ENCODE measurements around the gene MAGI1.

The MAGI1 gene

GRCh38 chr3:65483480-65483879 lies 555.2 kb downstream of the MAGI1 start:
- Histone ChIP-seq H3K27me3 (ENCODE audit: insufficient read depth, low read length, poor library complexity, severe bottlenecking) (no peaks in the 10 kb centered on the region), H3F3A (ENCODE audit: low read depth) (no peaks in the 10 kb centered on the region), H4K20me1 (ENCODE audit: insufficient read depth, low read length, poor library complexity, severe bottlenecking) (no peaks in the 10 kb centered on the region), H3K79me2 (ENCODE audit: insufficient read depth, low read length) (no peaks in the 10 kb centered on the region), H3K4me3 (ENCODE audit: low read length, poor library complexity, severe bottlenecking) (no peak overlapping the region), H2AFZ (ENCODE audit: low read length) (no peak overlapping the region), H3K9ac (ENCODE audit: low read depth, low read length, poor library complexity, severe bottlenecking) (no peak overlapping the region), H3K36me3 (ENCODE audit: insufficient read depth, low read length) (no peaks in the 10 kb centered on the region), H3K4me1 (ENCODE audit: insufficient read depth, low read length, poor library complexity, severe bottlenecking) (peaks cover 56% of the 10 kb centered on the region), H3K9me3 (ENCODE audit: insufficient read depth, low read depth, low read length) (no peaks in the 10 kb centered on the region), H3K9me2 (replicated peaks; ENCODE audit: low read depth, low read length) (no peaks in the 10 kb centered on the region), H3K4me2 (ENCODE audit: low read depth, low read length, poor library complexity, severe bottlenecking) (no peak overlapping the region)
- TF ChIP-seq EZH2phosphoT487 (IDR thresholded peaks at IDR 0.05; ENCODE audit: borderline replicate concordance): no peak
- no peak for TF ChIP-seq CTCF (conservative IDR thresholded peaks at IDR 0.05; ENCODE audit: low read length)

- Histone ChIP-seq H3K9me3 (ENCODE audit: insufficient read depth, low read depth, low read length) (no peaks in the 10 kb centered on the region), H3K9me2 (replicated peaks; ENCODE audit: low read depth, low read length) (no peaks in the 10 kb centered on the region), H4K20me1 (ENCODE audit: insufficient read depth, low read length, poor library complexity, severe bottlenecking) (no peaks in the 10 kb centered on the region), H3K4me1 (ENCODE audit: insufficient read depth, low read length, poor library complexity, severe bottlenecking) (peaks cover 56% of the 10 kb centered on the region), H3K4me2 (ENCODE audit: low read depth, low read length, poor library complexity, severe bottlenecking) (no peak overlapping the region), H3K79me2 (ENCODE audit: insufficient read depth, low read length) (no peaks in the 10 kb centered on the region), H3F3A (ENCODE audit: low read depth) (no peaks in the 10 kb centered on the region), H3K9ac (ENCODE audit: low read depth, low read length, poor library complexity, severe bottlenecking) (no peak overlapping the region), H3K27me3 (ENCODE audit: insufficient read depth, low read length, poor library complexity, severe bottlenecking) (no peaks in the 10 kb centered on the region), H2AFZ (ENCODE audit: low read length) (no peak overlapping the region), H3K36me3 (ENCODE audit: insufficient read depth, low read length) (no peaks in the 10 kb centered on the region), H3K4me3 (ENCODE audit: low read length, poor library complexity, severe bottlenecking) (no peak overlapping the region)
- TF ChIP-seq CTCF (conservative IDR thresholded peaks at IDR 0.05; ENCODE audit: low read length) (no peak), EZH2phosphoT487 (IDR thresholded peaks at IDR 0.05; ENCODE audit: borderline replicate concordance) (no peak)
Measured at GRCh38 chr3:65483011-65483410, 555.7 kb downstream of the MAGI1 start.

- no peak overlapping the region for H3K9ac ChIP-seq (ENCODE audit: low read depth, low read length, poor library complexity, severe bottlenecking)
- no peaks in the 10 kb centered on the region for H4K20me1 ChIP-seq (ENCODE audit: insufficient read depth, low read length, poor library complexity, severe bottlenecking)
- peaks cover 51% of the 10 kb centered on the region for H3K4me1 ChIP-seq (ENCODE audit: insufficient read depth, low read length, poor library complexity, severe bottlenecking)
- no peaks in the 10 kb centered on the region for H3K9me3 ChIP-seq (ENCODE audit: insufficient read depth, low read depth, low read length)
- TF ChIP-seq EZH2phosphoT487 (IDR thresholded peaks at IDR 0.05; ENCODE audit: borderline replicate concordance): no peak
- TF ChIP-seq CTCF (conservative IDR thresholded peaks at IDR 0.05; ENCODE audit: low read length): no peak
- no peak overlapping the region for H3K4me3 ChIP-seq (ENCODE audit: low read length, poor library complexity, severe bottlenecking)
- no peaks in the 10 kb centered on the region for H3K36me3 ChIP-seq (ENCODE audit: insufficient read depth, low read length)
- H3F3A ChIP-seq (ENCODE audit: low read depth): no peaks in the 10 kb centered on the region
- H2AFZ ChIP-seq (ENCODE audit: low read length): no peak overlapping the region
- no peaks in the 10 kb centered on the region for H3K79me2 ChIP-seq (ENCODE audit: insufficient read depth, low read length)
- H3K4me2 ChIP-seq (ENCODE audit: low read depth, low read length, poor library complexity, severe bottlenecking): no peak overlapping the region
- H3K9me2 ChIP-seq (replicated peaks; ENCODE audit: low read depth, low read length): no peaks in the 10 kb centered on the region
- no peaks in the 10 kb centered on the region for H3K27me3 ChIP-seq (ENCODE audit: insufficient read depth, low read length, poor library complexity, severe bottlenecking)
Measured at GRCh38 chr3:65481085-65481484, 557.6 kb downstream of the MAGI1 start.

Data from Loucy (cell line).